Cardiac muscle cell (in vitro differentiated cells and primary cell): ENCODE measurements around the gene SNPH. TPM values are rescaled to one million over a fixed set of nuclear protein-coding genes. Genes with fewer than 3 reads are reported as not detected.

Experiments
- DNase-seq, 2 donors: peaks; one replicate each; pipeline versions ENCODE4 v3.0.0 to v3.0.0-alpha.2; 2010 to 2017; ENCODE audit warnings: low read depth in 1 of 2, low spot score in 1 of 2
- H3K27ac ChIP-seq: fragments of 200-600 bp; sonication (generic); 2 replicates; pipeline ENCODE4 v1.5.1; 2016
- H3K27me3 ChIP-seq: fragments of 200-600 bp; sonication (generic); 2 replicates; pipeline ENCODE4 v1.6.0; 2016; ENCODE audit warnings: control low read depth
- H3K36me3 ChIP-seq: fragments of 200-600 bp; sonication (generic); 2 replicates; pipeline ENCODE4 v1.5.1; 2016; ENCODE audit warnings: control low read depth
- H3K4me1 ChIP-seq: fragments of 200-600 bp; sonication (generic); 2 replicates; pipeline ENCODE4 v1.8.1; 2017; ENCODE audit warnings: low read depth, mild to moderate bottlenecking, mixed run types
- H3K4me3 ChIP-seq: fragments of 200-600 bp; sonication (generic); 2 replicates; pipeline ENCODE4 v1.5.1; 2016; ENCODE audit warnings: mild to moderate bottlenecking
- H3K9me3 ChIP-seq: fragments of 200-600 bp; sonication (generic); 2 replicates; pipeline ENCODE4 v1.5.1; 2017; ENCODE audit warnings: low read depth, mild to moderate bottlenecking, control low read depth
- polyA plus RNA-seq: library from polyadenylated mRNA; unstranded; fragments of >200 nt; fragmentation: Nextera tagmentation; extraction: Ambion mirVana; gene quantifications from 2 replicates; pipeline ENCODE4 v1.2.1, GENCODE V29; 2016
- total RNA-seq: library from RNA; depleted of rRNA; stranded (reverse); fragments of >200 nt; gene quantifications from 2 replicates; pipeline ENCODE4 v1.2.3, GENCODE V29; 2016
- TF ChIP-seq, protein P1 (sequence below): IDR thresholded peaks from 2 replicates; pipeline ENCODE4 v1.5.1; 2012; ENCODE audit warnings: low read depth, mild to moderate bottlenecking, low read length

SNPH gene
- total and polyA plus RNA-seq, 2 experiments from 2014 or later, result 7.4 to 8.1 TPM

DNA sequence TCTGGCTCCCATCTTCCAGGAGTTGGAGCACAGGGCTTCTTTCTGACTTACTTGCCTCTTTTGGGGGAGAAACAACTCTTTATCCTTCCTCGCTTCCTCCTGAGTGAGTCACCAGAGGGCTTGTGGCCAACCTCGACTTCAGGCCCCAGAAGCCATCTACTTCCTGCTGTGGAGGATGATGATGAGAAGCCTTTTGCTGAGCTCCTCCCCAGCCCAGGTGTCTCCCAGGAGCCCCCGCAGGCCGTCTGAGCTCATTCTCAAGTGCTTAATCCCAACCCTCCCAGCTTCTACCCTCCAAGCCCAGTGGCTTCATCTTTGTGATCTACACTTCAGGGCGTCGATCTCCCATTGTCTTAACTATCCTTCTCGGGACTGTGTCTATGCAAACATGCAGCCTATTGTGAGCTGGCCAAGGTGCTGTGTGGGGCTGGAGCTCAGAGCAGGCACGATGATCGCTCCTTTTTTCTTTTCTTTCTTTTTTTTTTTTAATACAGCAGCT lies 35.0 kb downstream of the SNPH start:
- Histone ChIP-seq H3K27ac (no peak overlapping the region), H3K9me3 (no peaks in the 10 kb centered on the region), H3K36me3 (no peaks in the 10 kb centered on the region), H3K27me3 (no peaks in the 10 kb centered on the region), H3K4me1 (no peaks in the 10 kb centered on the region), H3K4me3 (no peak overlapping the region)
- DNase-seq, result peak in 1 of 2 donors; percentile 74
- TF ChIP-seq, protein P1, sequence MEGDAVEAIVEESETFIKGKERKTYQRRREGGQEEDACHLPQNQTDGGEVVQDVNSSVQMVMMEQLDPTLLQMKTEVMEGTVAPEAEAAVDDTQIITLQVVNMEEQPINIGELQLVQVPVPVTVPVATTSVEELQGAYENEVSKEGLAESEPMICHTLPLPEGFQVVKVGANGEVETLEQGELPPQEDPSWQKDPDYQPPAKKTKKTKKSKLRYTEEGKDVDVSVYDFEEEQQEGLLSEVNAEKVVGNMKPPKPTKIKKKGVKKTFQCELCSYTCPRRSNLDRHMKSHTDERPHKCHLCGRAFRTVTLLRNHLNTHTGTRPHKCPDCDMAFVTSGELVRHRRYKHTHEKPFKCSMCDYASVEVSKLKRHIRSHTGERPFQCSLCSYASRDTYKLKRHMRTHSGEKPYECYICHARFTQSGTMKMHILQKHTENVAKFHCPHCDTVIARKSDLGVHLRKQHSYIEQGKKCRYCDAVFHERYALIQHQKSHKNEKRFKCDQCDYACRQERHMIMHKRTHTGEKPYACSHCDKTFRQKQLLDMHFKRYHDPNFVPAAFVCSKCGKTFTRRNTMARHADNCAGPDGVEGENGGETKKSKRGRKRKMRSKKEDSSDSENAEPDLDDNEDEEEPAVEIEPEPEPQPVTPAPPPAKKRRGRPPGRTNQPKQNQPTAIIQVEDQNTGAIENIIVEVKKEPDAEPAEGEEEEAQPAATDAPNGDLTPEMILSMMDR, result no peak

DNA sequence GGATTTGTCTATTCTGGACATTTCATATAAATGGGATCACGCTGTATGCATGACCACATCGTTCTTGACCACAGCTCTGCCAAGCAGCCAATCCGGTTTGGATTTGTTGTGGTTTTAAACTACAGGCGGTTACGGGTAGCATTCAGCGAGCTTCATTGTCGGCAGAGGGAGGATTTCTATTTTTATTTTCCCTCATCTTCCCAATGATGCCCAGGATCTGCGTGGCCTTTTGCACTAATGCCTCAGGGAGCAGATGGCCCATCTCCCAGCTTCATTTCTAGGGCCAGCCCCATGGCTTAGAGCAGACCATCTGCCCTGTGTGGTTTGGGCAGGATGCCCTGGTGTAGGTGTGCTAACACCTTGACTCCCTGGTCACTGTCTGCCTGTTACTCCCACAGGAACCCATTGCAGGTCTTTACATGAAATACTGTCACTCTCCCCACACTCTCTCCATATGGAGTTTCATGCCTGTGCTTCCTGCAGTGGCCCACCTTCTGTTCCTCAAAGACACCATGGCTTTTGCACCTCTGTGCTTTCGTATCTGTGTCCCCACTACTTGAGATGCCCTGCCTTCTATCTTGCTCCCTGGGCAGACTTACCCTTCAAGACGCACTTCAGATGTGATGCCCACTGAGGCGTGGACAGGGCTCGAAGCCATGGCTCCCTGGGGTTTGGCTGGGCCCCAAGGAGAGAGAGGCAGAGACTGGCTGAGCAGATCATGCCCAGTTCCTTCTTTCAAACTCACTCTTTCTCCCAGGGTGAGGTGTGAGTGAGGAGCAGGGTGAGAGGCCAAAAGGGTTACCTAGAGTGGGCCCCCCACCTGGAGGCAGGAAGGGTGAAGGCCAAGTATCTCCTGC lies 36.8 kb downstream of the SNPH start:
- TF ChIP-seq, protein P1, result no peak

DNA sequence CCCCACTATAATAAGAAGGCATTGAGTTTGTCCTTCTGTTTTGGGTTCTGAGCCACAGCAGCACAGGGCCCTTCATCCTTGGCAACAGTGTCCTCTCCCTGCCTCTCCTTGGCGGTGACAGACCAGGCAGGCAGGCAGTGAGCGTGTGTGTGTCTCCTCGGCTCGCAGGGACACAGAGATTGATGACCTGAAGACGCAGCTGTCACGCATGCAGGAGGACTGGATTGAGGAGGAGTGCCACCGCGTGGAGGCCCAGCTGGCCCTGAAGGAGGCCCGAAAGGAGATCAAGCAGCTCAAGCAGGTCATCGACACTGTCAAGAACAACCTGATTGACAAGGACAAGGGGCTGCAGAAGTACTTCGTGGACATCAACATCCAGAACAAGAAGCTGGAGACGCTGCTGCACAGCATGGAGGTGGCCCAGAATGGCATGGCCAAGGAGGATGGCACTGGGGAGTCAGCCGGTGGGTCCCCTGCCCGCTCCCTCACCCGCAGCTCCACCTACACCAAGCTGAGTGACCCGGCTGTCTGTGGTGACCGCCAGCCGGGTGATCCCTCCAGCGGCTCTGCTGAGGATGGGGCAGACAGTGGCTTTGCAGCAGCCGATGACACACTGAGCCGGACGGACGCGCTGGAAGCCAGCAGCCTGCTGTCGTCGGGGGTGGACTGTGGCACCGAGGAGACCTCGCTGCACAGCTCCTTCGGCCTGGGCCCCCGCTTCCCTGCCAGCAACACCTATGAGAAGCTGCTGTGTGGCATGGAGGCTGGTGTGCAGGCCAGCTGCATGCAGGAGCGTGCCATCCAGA lies 38.8 kb downstream of the SNPH start:
- Histone ChIP-seq H3K27ac (no peak overlapping the region), H3K36me3 (no peaks in the 10 kb centered on the region), H3K27me3 (no peaks in the 10 kb centered on the region), H3K4me1 (no peaks in the 10 kb centered on the region), H3K4me3 (no peak overlapping the region), H3K9me3 (no peaks in the 10 kb centered on the region)
- TF ChIP-seq, protein P1, result no peak
- DNase-seq, result no peak

More for the DNA sequence above, 36.8 kb downstream of the SNPH start:
- Histone ChIP-seq H3K9me3 (no peaks in the 10 kb centered on the region), H3K27me3 (no peaks in the 10 kb centered on the region), H3K27ac (no peak overlapping the region), H3K4me1 (no peaks in the 10 kb centered on the region), H3K36me3 (no peaks in the 10 kb centered on the region), H3K4me3 (no peak overlapping the region)
- peak in 1 of 2 donors; percentile 35 for DNase-seq

DNA sequence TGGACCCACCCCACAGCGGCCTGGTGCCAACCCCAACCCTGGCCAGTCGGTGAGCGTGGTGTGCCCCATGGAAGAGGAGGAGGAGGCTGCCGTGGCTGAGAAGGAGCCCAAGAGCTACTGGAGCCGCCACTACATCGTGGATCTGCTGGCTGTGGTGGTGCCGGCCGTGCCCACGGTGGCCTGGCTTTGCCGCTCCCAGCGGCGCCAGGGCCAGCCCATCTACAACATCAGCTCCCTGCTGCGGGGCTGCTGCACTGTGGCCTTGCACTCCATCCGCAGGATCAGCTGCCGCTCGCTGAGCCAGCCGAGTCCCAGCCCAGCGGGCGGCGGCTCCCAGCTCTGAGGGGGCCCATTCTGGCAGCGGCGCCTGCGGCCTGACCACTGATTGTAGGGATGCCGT lies 39.6 kb downstream of the SNPH start:
- no peak for DNase-seq
- TF ChIP-seq, protein P1, result no peak
- Histone ChIP-seq H3K27me3 (no peaks in the 10 kb centered on the region), H3K27ac (no peak overlapping the region), H3K36me3 (no peaks in the 10 kb centered on the region), H3K4me1 (no peaks in the 10 kb centered on the region), H3K4me3 (no peak overlapping the region), H3K9me3 (no peaks in the 10 kb centered on the region)

DNA sequence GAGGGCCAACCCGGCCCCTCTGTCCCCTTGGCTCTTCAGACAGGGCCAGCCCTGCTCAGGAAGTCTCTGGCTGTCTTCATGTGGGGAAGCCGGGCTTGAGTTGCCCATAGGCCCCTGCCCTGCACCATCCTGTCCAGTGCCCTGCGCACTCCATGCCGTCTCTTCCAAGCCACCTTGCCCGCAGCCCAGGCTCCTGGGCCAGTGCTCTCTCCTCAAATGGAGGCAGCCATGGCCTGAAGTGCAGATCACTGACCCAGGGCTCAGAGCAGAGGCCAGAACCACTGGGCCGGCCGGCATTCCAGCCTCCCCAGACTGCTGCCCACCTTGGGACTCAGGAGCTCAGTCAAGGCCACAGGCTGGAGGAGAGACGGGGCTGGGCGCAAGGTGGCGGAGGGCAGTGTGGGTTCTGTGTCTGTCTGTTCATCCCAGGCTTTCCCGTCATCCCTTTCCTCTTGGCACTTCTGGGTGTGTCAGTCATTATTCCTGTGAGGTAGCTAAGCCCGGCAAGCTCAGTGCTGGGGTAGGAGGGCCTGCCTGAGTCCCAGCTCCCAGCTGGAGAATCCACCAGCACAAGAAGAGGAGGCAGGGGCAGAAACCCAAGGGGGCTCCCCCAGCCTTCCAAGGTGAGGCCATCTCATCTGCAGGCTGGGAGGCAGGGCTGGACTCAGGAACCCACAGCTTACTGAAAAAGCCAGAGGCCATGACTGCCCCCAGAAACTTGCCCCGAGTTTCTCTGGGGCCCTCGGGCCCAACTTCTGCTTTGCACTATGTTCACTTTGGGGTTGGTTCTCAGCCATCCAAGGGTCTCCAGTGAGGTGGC lies 40.4 kb downstream of the SNPH start:
- Histone ChIP-seq H3K4me3 (no peak overlapping the region), H3K36me3 (no peaks in the 10 kb centered on the region), H3K27me3 (no peaks in the 10 kb centered on the region), H3K9me3 (no peaks in the 10 kb centered on the region), H3K27ac (no peak overlapping the region), H3K4me1 (no peaks in the 10 kb centered on the region)
- no peak for DNase-seq
- TF ChIP-seq, protein P1, result no peak
